Right lobe of liver (tissue), 6 donors: ENCODE measurements around the gene PRCP. TPM values are rescaled to one million over a fixed set of nuclear protein-coding genes. Genes with fewer than 3 reads are reported as not detected.

Source experiments
- ATAC-seq, 4 donors: fragments of 200-7000 bp; cut with Tn5 transposase; one replicate each; pipeline ENCODE4 v1.9.1; 2020; ENCODE audit warnings: mild to moderate bottlenecking in 4 of 4, moderate library complexity in 4 of 4
- DNase-seq, 3 donors: peaks; one replicate each; pipeline ENCODE4 v3.0.0-alpha.2; 2020
- H3K27ac ChIP-seq, 3 donors: fragments of 200-600 bp; one replicate each; pipeline ENCODE4 v1.8.0; 2022
- H3K27me3 ChIP-seq, 2 donors: fragments of 200-600 bp; one replicate each; pipeline ENCODE4 v1.8.0; 2022
- H3K36me3 ChIP-seq, 4 donors: fragments of 200-600 bp; sonication (generic) in 1 of 4; one replicate each; pipeline versions ENCODE4 v1.5.1 to v1.8.0; 2017 to 2022; ENCODE audit warnings: control low read depth in 1 of 4
- H3K4me1 ChIP-seq, 4 donors: fragments of 200-600 bp; sonication (generic) in 1 of 4; one replicate each; pipeline versions ENCODE4 v1.5.1 to v1.8.0; 2017 to 2022; ENCODE audit warnings: control low read depth in 1 of 4
- H3K4me3 ChIP-seq, 3 donors: fragments of 200-600 bp; one replicate each; pipeline ENCODE4 v1.8.0; 2022
- H3K9me3 ChIP-seq, 4 donors: fragments of 200-600 bp; sonication (generic) in 1 of 4; one replicate each; pipeline versions ENCODE4 v1.5.1 to v1.8.0; 2017 to 2022; ENCODE audit warnings: control low read depth in 1 of 4
- CTCF ChIP-seq, 4 donors: fragments of 200-600 bp in 3 of 4; fragments of 450-650 bp in 1 of 4; IDR thresholded peaks; one replicate each; pipeline versions ENCODE4 v1.5.1 to v1.8.0; 2016 to 2022; ENCODE audit warnings: antibody characterized with exemption in 4 of 4, mild to moderate bottlenecking in 2 of 4
- POLR2A ChIP-seq: fragments of 450-650 bp; IDR thresholded peaks from one replicate; pipeline ENCODE4 v1.6.1; 2017; ENCODE audit warnings: antibody characterized with exemption, mild to moderate bottlenecking
- WGBS: methylation state at CpG from one replicate; pipeline ENCODE4 v1.1.6; 2018; ENCODE audit warnings: low coverage, low lambda C conversion rate; ENCODE audit not compliant: insufficient coverage; ENCODE audit errors: missing lambda C conversion rate; 5-methylcytosine and 5-hydroxymethylcytosine counted together
- intact Hi-C, 2 donors: fragments of 100-400 bp; cut with DNase I; formaldehyde crosslinking; loops; one replicate each; pipeline versions ENCODE4 v1.11.2 to v1.14.1; 2022
- total RNA-seq, 6 experiments: library from RNA; depleted of rRNA in 2 of 6; stranded (reverse); fragments of >200 nt in 2 of 6; fragmentation: NEBNext Ultra II Directional in 3 of 6; extraction: Animal tissue kit (Norgen Biotek cat#: 25700) in 3 of 6; gene quantifications; one replicate each; pipeline versions ENCODE4 v1.1.0 to v1.2.4, GENCODE V29; 2016 to 2023
- donor health status: DM: no; HTN: yes; CAD: no.
- donor health status: DM: no; HTN: no; CAD: no.
- donor health status: DM: no; HTN: no; CAD: no.
- donor health status: DM: no; HTN: yes; CAD: no.
- donor health status: DM: no; HTN: yes; CAD: no.

PRCP gene
- total RNA-seq, 6 experiments from 2014 or later, result 35.4 to 84.9 (median 49.4) TPM

GRCh38 chr11:82837650-82838049, 62.6 kb downstream of the PRCP start:
- no peak for TF ChIP-seq CTCF (IDR thresholded peaks at IDR 0.05)
- TF ChIP-seq POLR2A, result no peak
- ATAC-seq (no peak), DNase-seq (no peak)
- Histone ChIP-seq H3K27me3 (no peaks in the 10 kb centered on the region), H3K4me3 (no peak overlapping the region), H3K36me3 (peaks cover 0 to 19% (median 0%) of the 10 kb centered on the region in 4 donors), H3K9me3 (no peaks in the 10 kb centered on the region), H3K27ac (no peak overlapping the region), H3K4me1 (no peaks in the 10 kb centered on the region)
- intact Hi-C loops, result no loop called here

GRCh38 chr11:82832983-82833382, 67.2 kb downstream of the PRCP start:
- TF ChIP-seq CTCF (IDR thresholded peaks at IDR 0.05), result no peak
- no peak for TF ChIP-seq POLR2A
- Histone ChIP-seq H3K4me1 (no peaks in the 10 kb centered on the region), H3K27ac (no peak overlapping the region), H3K4me3 (no peak overlapping the region), H3K36me3 (peaks cover 0 to 8% (median 0%) of the 10 kb centered on the region in 4 donors), H3K27me3 (no peaks in the 10 kb centered on the region), H3K9me3 (no peaks in the 10 kb centered on the region)
- ATAC-seq, result no peak
- WGBS, result 93% methylated on average over 4 of the region's 4 CpGs
- intact Hi-C loops, result no loop called here
- DNase-seq, result no peak

- Histone ChIP-seq H3K27me3 (no peaks in the 10 kb centered on the region), H3K4me3 (no peak overlapping the region), H3K36me3 (no peaks in the 10 kb centered on the region), H3K9me3 (no peaks in the 10 kb centered on the region), H3K4me1 (no peaks in the 10 kb centered on the region), H3K27ac (no peak overlapping the region)
- TF ChIP-seq CTCF (IDR thresholded peaks at IDR 0.05), result no peak
- no peak for TF ChIP-seq POLR2A
- 56% methylated on average over 3 of the region's 3 CpGs for WGBS
- intact Hi-C loops, result no loop called here
- DNase-seq (no peak), ATAC-seq (no peak)
Measured at GRCh38 chr11:82831364-82831763, 68.9 kb downstream of the PRCP start.

GRCh38 chr11:82830746-82831145, 69.5 kb downstream of the PRCP start:
- H3K4me1 ChIP-seq, result no peaks in the 10 kb centered on the region
- H3K27ac ChIP-seq, result no peak overlapping the region
- no peak for TF ChIP-seq POLR2A
- TF ChIP-seq CTCF (IDR thresholded peaks at IDR 0.05), result no peak
- H3K36me3 ChIP-seq, result no peaks in the 10 kb centered on the region
- intact Hi-C loops, result no loop called here
- DNase-seq (no peak), ATAC-seq (no peak)
- 100% methylated on average over 1 of the region's 1 CpG for WGBS
- H3K4me3 ChIP-seq, result no peak overlapping the region
- no peaks in the 10 kb centered on the region for H3K9me3 ChIP-seq
- no peaks in the 10 kb centered on the region for H3K27me3 ChIP-seq

GRCh38 chr11:82829101-82829500, 71.1 kb downstream of the PRCP start:
- intact Hi-C loops, result no loop called here
- Histone ChIP-seq H3K27me3 (no peaks in the 10 kb centered on the region), H3K4me1 (no peaks in the 10 kb centered on the region), H3K27ac (no peak overlapping the region), H3K4me3 (no peak overlapping the region), H3K36me3 (no peaks in the 10 kb centered on the region), H3K9me3 (no peaks in the 10 kb centered on the region)
- no peak for ATAC-seq
- WGBS, result 88% methylated on average over 1 of the region's 1 CpG
- no peak for DNase-seq
- TF ChIP-seq CTCF (IDR thresholded peaks at IDR 0.05) (no peak), POLR2A (no peak)
